NCI-H526 (cell line): Measurements from ENCODE around the gene PIAS3.
"Not testable (repeated sequence)": the region's sequence is repeated elsewhere in the genome, so short reads cannot be mapped to it uniquely, and the experiment has no call there.

Source experiments
- DNase-seq, 2 experiments: peaks; one replicate each; lab custom pipeline; 2025; lab: John Stamatoyannopoulos, UW

Gene PIAS3

GRCh38 chr1:145823565-145824498, 35.0 kb downstream of the PIAS3 start, which contains the start of the genes POLR3C and RNF115:
Gene POLR3C, plus strand, starts transcription at chr1:145824200. Its CDS starts 1,577 bp downstream, at chr1:145825777.
Gene RNF115, minus strand, starts transcription at chr1:145824095. Its CDS starts 222 bp downstream, at chr1:145823873.
- peak; percentile 98 to 100 for DNase-seq

GRCh38 chr1:145822779-145823331, 36.0 kb downstream of the PIAS3 start:
- DNase-seq, result not testable (repeated sequence)

- not testable (repeated sequence) for DNase-seq
Observed at GRCh38 chr1:145818095-145818494, 40.8 kb downstream of the PIAS3 start.

GRCh38 chr1:145812977-145813810, 45.7 kb downstream of the PIAS3 start:
- not testable (repeated sequence) for DNase-seq

- no peak for DNase-seq
Observed at GRCh38 chr1:145806844-145807243, 52.0 kb downstream of the PIAS3 start.

- no peak for DNase-seq
Observed at GRCh38 chr1:145806408-145806807, 52.5 kb downstream of the PIAS3 start.

- no peak for DNase-seq
Observed at GRCh38 chr1:145805057-145805456, 53.8 kb downstream of the PIAS3 start.

GRCh38 chr1:145804235-145805045, 54.4 kb downstream of the PIAS3 start:
- no peak for DNase-seq

- DNase-seq, result no peak
Observed at GRCh38 chr1:145799806-145800205, 59.1 kb downstream of the PIAS3 start.
